Endodermal cell (in vitro differentiated cells): ENCODE measurements around the gene GZMH. TPM values are rescaled to one million over a fixed set of nuclear protein-coding genes. Genes with fewer than 3 reads are reported as not detected.
"Not testable (repeated sequence)": the region's sequence is repeated elsewhere in the genome, so short reads cannot be mapped to it uniquely, and the experiment has no call there.

Experiments used
- DNase-seq: peaks from one replicate; pipeline ENCODE4 v3.0.0-alpha.2; 2017
- H3K27ac ChIP-seq: 2 replicates; pipeline ENCODE4 v1.5.1; 2013; ENCODE audit warnings: mild to moderate bottlenecking, low read depth, low read length, moderate library complexity
- H3K27me3 ChIP-seq: 2 replicates; pipeline ENCODE4 v1.6.1; 2013; ENCODE audit warnings: mild to moderate bottlenecking, low read length, moderate library complexity; ENCODE audit not compliant: insufficient read depth, control insufficient read depth, poor library complexity, severe bottlenecking
- H3K36me3 ChIP-seq: 2 replicates; pipeline ENCODE4 v1.7.0; 2013; ENCODE audit warnings: mild to moderate bottlenecking, low read length, moderate library complexity; ENCODE audit not compliant: control insufficient read depth, insufficient read depth
- H3K4me1 ChIP-seq: one replicate; pipeline ENCODE4 v1.7.0; 2013; ENCODE audit warnings: low read length; ENCODE audit not compliant: control insufficient read depth, insufficient read depth
- H3K4me3 ChIP-seq: 2 replicates; pipeline ENCODE4 v1.5.1; 2013; ENCODE audit warnings: mild to moderate bottlenecking, low read length, moderate library complexity
- H3K9ac ChIP-seq: 2 replicates; pipeline ENCODE4 v1.6.1; 2013; ENCODE audit warnings: mild to moderate bottlenecking, low read length, moderate library complexity; ENCODE audit not compliant: poor library complexity, severe bottlenecking; ENCODE audit errors: extremely low read depth
- H3K9me3 ChIP-seq: 2 replicates; pipeline ENCODE4 v1.6.1; 2013; ENCODE audit warnings: mild to moderate bottlenecking, low read length, moderate library complexity; ENCODE audit not compliant: control insufficient read depth
- H3K27ac Mint-ChIP-seq: 2 replicates; pipeline ENCODE4 v1.8.0; 2020; ENCODE audit warnings: mixed read lengths
- H3K27me3 Mint-ChIP-seq: 2 replicates; pipeline ENCODE4 v1.8.0; 2021; ENCODE audit warnings: mild to moderate bottlenecking, mixed read lengths; ENCODE audit not compliant: insufficient read depth
- H3K36me3 Mint-ChIP-seq: 2 replicates; pipeline ENCODE4 v1.8.0; 2020; ENCODE audit warnings: low read depth, mixed read lengths
- H3K4me1 Mint-ChIP-seq: 2 replicates; pipeline ENCODE4 v1.8.0; 2020; ENCODE audit warnings: mixed read lengths
- H3K4me3 Mint-ChIP-seq: 2 replicates; pipeline ENCODE4 v1.8.0; 2020; ENCODE audit warnings: mild to moderate bottlenecking, moderate library complexity, mixed read lengths
- H3K9me3 Mint-ChIP-seq: 2 replicates; pipeline ENCODE4 v1.8.0; 2020; ENCODE audit warnings: mild to moderate bottlenecking, mixed read lengths
- CTCF ChIP-seq: fragments of 200-600 bp; sonication (generic); conservative IDR thresholded peaks from 2 replicates; pipeline ENCODE4 v1.5.0; 2021; ENCODE audit warnings: antibody characterized with exemption, mild to moderate bottlenecking
- WGBS, 2 experiments: methylation state at CpG; one replicate each; pipeline versions ENCODE4 v1.1.5 to v1.1.7; 2013; ENCODE audit warnings: missing lambda C conversion rate in 2 of 2, mixed read lengths in 1 of 2; ENCODE audit not compliant: insufficient coverage in 1 of 2, insufficient read length in 1 of 2; 5-methylcytosine and 5-hydroxymethylcytosine counted together
- long read RNA-seq, 4 experiments: library from polyadenylated mRNA in 2 of 4; library from RNA in 1 of 4; library from capped mRNA in 1 of 4; stranded (forward) in 3 of 4; unstranded in 1 of 4; transcript quantifications; one replicate each; pipeline ENCODE4 v2.0.0, GENCODE V29; 2020 to 2021; ENCODE audit warnings: inconsistent platforms in 1 of 4
- polyA plus RNA-seq, 2 experiments: library from polyadenylated mRNA; stranded (reverse); fragments of 50-300 nt; gene quantifications; one replicate each; pipeline ENCODE4 v1.2.3, GENCODE V29; 2013
- total RNA-seq, 2 donors: library from RNA; stranded (reverse); fragmentation: NEBNext Ultra II Directional in 1 of 2; extraction: Animal tissue kit (Norgen Biotek cat#: 25700) in 1 of 2; gene quantifications; 2 replicates in 1 of 2; 3 replicates in 1 of 2; pipeline ENCODE4 v1.2.1, GENCODE V29; 2021

GZMH gene, protein sequence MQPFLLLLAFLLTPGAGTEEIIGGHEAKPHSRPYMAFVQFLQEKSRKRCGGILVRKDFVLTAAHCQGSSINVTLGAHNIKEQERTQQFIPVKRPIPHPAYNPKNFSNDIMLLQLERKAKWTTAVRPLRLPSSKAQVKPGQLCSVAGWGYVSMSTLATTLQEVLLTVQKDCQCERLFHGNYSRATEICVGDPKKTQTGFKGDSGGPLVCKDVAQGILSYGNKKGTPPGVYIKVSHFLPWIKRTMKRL
- total RNA-seq: not detected
- not detected for polyA plus RNA-seq (2013, experiment 1 of 2)
- polyA plus RNA-seq (2013, experiment 2 of 2): not detected
- long read RNA-seq, experiment 1: 0 reads
- long read RNA-seq, experiment 2: 0 reads
- long read RNA-seq, experiment 3: 0 reads
- long read RNA-seq, experiment 4: 0 reads

GRCh38 chr14:24609655-24610344 lies at the start of gene GZMH:
Gene GZMH, minus strand, starts transcription at chr14:24609685. Its CDS starts 72 bp downstream, at chr14:24609613.
- Histone ChIP-seq H3K9me3 (no peaks in the 10 kb centered on the region), H3K27me3 (no peaks in the 10 kb centered on the region), H3K4me1 (peaks cover 9% of the 10 kb centered on the region), H3K9ac (no peak within 1 kb of the TSS), H3K27ac (no peak within 1 kb of the TSS), H3K36me3 (no peaks in the 10 kb centered on the region), H3K4me3 (no peak within 1 kb of the TSS)
- Mint-ChIP-seq H3K9me3 (no peaks in the 10 kb centered on the region), H3K36me3 (no peaks in the 10 kb centered on the region), H3K4me3 (no peak within 1 kb of the TSS), H3K4me1 (peaks cover 5% of the 10 kb centered on the region), H3K27ac (no peak within 1 kb of the TSS), H3K27me3 (no peaks in the 10 kb centered on the region)
- no peak for TF ChIP-seq CTCF
- WGBS, 2 experiments: 93% methylated on average over 2 of the region's 2 CpGs; no CpG with 5 or more reads in 1 of the 2 experiments
- no peak for DNase-seq

GRCh38 chr14:24648361-24648760 lies 38.9 kb upstream of the GZMH start:
- not testable (repeated sequence) for H3K4me3 ChIP-seq, H3K4me3 Mint-ChIP-seq, H3K36me3 Mint-ChIP-seq, H3K27ac ChIP-seq, H3K27me3 ChIP-seq, H3K4me1 Mint-ChIP-seq, DNase-seq, H3K27ac Mint-ChIP-seq, H3K36me3 ChIP-seq, H3K4me1 ChIP-seq, H3K27me3 Mint-ChIP-seq, H3K9me3 ChIP-seq, H3K9ac ChIP-seq
- H3K9me3 Mint-ChIP-seq: peaks cover 17% of the 10 kb centered on the region
- 80% methylated on average over 1 of the region's 1 CpG; no CpG with 5 or more reads in 1 of the 2 experiments for WGBS, 2 experiments

- Mint-ChIP-seq H3K4me3 (no peak overlapping the region), H3K36me3 (no peaks in the 10 kb centered on the region), H3K4me1 (no peaks in the 10 kb centered on the region), H3K27me3 (no peaks in the 10 kb centered on the region), H3K9me3 (no peaks in the 10 kb centered on the region), H3K27ac (no peak overlapping the region)
- WGBS, 2 experiments: 92 to 94% methylated on average over 3 of the region's 3 CpGs
- no peak for DNase-seq
- no peaks in the 10 kb centered on the region for H3K9me3 ChIP-seq
- no peak overlapping the region for H3K27ac ChIP-seq
- H3K9ac ChIP-seq: no peak overlapping the region
- no peaks in the 10 kb centered on the region for H3K27me3 ChIP-seq
- no peaks in the 10 kb centered on the region for H3K4me1 ChIP-seq
- no peak overlapping the region for H3K4me3 ChIP-seq
- no peaks in the 10 kb centered on the region for H3K36me3 ChIP-seq
- no peak for TF ChIP-seq CTCF
Measured at GRCh38 chr14:24639905-24640304, 30.4 kb upstream of the GZMH start.
